Subcutaneous abdominal adipose tissue (tissue), 5 donors: ENCODE measurements around the gene DKK3.

Experiments used
- H3K27ac ChIP-seq: one replicate; pipeline ENCODE4 v1.7.0; 2013; ENCODE audit warnings: low read depth, mild to moderate bottlenecking, inconsistent platforms, low read length, moderate library complexity
- H3K27me3 ChIP-seq, 5 donors: one replicate each; pipeline ENCODE4 v1.7.0; 2013; ENCODE audit warnings: low read length in 5 of 5, inconsistent platforms in 1 of 5; ENCODE audit not compliant: control insufficient read depth in 5 of 5, insufficient read depth in 4 of 5
- H3K36me3 ChIP-seq, 5 donors: one replicate each; pipeline ENCODE4 v1.7.0; 2013; ENCODE audit warnings: low read length in 5 of 5; ENCODE audit not compliant: control insufficient read depth in 5 of 5, insufficient read depth in 5 of 5
- H3K4me1 ChIP-seq, 5 donors: one replicate each; pipeline ENCODE4 v1.7.0; 2013; ENCODE audit warnings: low read length in 5 of 5, mild to moderate bottlenecking in 3 of 5, moderate library complexity in 1 of 5; ENCODE audit not compliant: control insufficient read depth in 5 of 5, insufficient read depth in 5 of 5
- H3K4me3 ChIP-seq, 5 donors: one replicate each; pipeline ENCODE4 v1.7.0; 2013; ENCODE audit warnings: low read length in 5 of 5, low read depth in 1 of 5
- H3K9ac ChIP-seq, 5 donors: one replicate each; pipeline ENCODE4 v1.7.0; 2013; ENCODE audit warnings: low read length in 5 of 5, mild to moderate bottlenecking in 4 of 5, moderate library complexity in 3 of 5
- H3K9me3 ChIP-seq, 5 donors: one replicate each; pipeline ENCODE4 v1.7.0; 2013; ENCODE audit warnings: low read length in 5 of 5; ENCODE audit not compliant: control insufficient read depth in 5 of 5
- donor health status: healthy.
- donor health status: healthy.
- donor health status: healthy.
- donor health status: healthy.
- donor health status: healthy.

DKK3 gene

DNA sequence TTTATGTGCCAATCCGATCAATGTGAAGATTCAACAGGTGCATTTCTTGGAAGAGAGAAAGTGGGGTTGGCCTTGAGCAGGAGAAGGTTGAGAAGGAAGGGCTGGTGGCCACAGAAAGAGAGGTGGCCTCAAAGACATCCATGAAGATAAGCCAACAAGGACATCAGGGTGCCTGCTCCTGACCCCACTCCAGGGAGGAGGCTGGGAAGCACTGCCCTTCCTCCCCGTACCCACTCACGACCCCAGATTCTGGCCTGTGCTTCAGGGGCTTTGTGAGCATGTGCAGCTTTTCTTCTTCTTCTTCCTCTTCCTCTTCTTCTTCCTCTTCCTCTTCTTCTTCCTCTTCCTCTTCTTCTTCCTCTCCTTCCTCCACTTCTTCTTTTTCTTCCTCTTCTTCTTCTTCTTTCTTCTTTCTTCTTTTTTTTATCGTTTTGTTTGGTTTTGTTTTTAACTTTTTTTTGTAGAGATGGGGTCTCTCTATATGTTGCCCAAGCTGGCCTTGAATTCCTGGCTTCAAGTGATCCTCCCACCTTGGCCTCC, 30.3 kb downstream of the DKK3 start:
- H3K9me3 ChIP-seq = peaks cover 0 to 5% (median 4%) of the 10 kb centered on the region in 5 donors
- no peak overlapping the region for H3K27ac ChIP-seq
- H3K4me3 ChIP-seq = no peak overlapping the region
- no peak overlapping the region for H3K9ac ChIP-seq
- peaks cover 13 to 67% (median 43%) of the 10 kb centered on the region in 5 donors for H3K4me1 ChIP-seq
- no peaks in the 10 kb centered on the region for H3K36me3 ChIP-seq
- peaks cover 0 to 10% (median 5%) of the 10 kb centered on the region in 5 donors for H3K27me3 ChIP-seq

- Histone ChIP-seq H3K27me3 (peaks cover 0 to 10% (median 5%) of the 10 kb centered on the region in 5 donors), H3K36me3 (no peaks in the 10 kb centered on the region), H3K27ac (no peak overlapping the region), H3K9ac (no peak overlapping the region), H3K9me3 (peaks cover 0 to 5% (median 4%) of the 10 kb centered on the region in 5 donors), H3K4me1 (peaks cover 15 to 66% (median 46%) of the 10 kb centered on the region in 5 donors), H3K4me3 (no peak overlapping the region)
Measured at GRCh38 chr11:11977206-11977938, 31.1 kb downstream of the DKK3 start.

- Histone ChIP-seq H3K4me3 (no peak overlapping the region), H3K9ac (no peak overlapping the region), H3K27ac (no peak overlapping the region), H3K27me3 (peaks cover 0 to 9% (median 5%) of the 10 kb centered on the region in 5 donors), H3K36me3 (no peaks in the 10 kb centered on the region), H3K4me1 (peaks cover 15 to 66% (median 46%) of the 10 kb centered on the region in 5 donors), H3K9me3 (peaks cover 0 to 5% (median 4%) of the 10 kb centered on the region in 5 donors)
Measured at GRCh38 chr11:11976481-11977127, 31.8 kb downstream of the DKK3 start.

GRCh38 chr11:11975201-11976092, 33.0 kb downstream of the DKK3 start:
- H3K9ac ChIP-seq = no peak overlapping the region
- no peak overlapping the region for H3K27ac ChIP-seq
- H3K27me3 ChIP-seq = peaks cover 0 to 7% (median 3%) of the 10 kb centered on the region in 5 donors
- no peaks in the 10 kb centered on the region for H3K9me3 ChIP-seq
- no peak overlapping the region for H3K4me3 ChIP-seq
- H3K4me1 ChIP-seq = peaks cover 15 to 69% (median 48%) of the 10 kb centered on the region in 5 donors
- H3K36me3 ChIP-seq = no peaks in the 10 kb centered on the region

GRCh38 chr11:11973866-11974265, 34.6 kb downstream of the DKK3 start:
- Histone ChIP-seq H3K4me1 (peaks cover 13 to 70% (median 55%) of the 10 kb centered on the region in 5 donors), H3K9me3 (no peaks in the 10 kb centered on the region), H3K27ac (no peak overlapping the region), H3K27me3 (peaks cover 0 to 3% (median 1%) of the 10 kb centered on the region in 5 donors), H3K4me3 (no peak overlapping the region), H3K9ac (no peak overlapping the region), H3K36me3 (no peaks in the 10 kb centered on the region)

GRCh38 chr11:11973361-11973800, 35.0 kb downstream of the DKK3 start:
- Histone ChIP-seq H3K4me1 (peaks cover 14 to 70% (median 51%) of the 10 kb centered on the region in 5 donors), H3K9me3 (no peaks in the 10 kb centered on the region), H3K9ac (no peak overlapping the region), H3K27ac (no peak overlapping the region), H3K27me3 (peaks cover 0 to 3% (median 3%) of the 10 kb centered on the region in 5 donors), H3K36me3 (no peaks in the 10 kb centered on the region), H3K4me3 (peak overlapping the region in 1 of 5 donors; percentile 11)

GRCh38 chr11:11972730-11973341, 35.6 kb downstream of the DKK3 start:
- H3K9me3 ChIP-seq = no peaks in the 10 kb centered on the region
- H3K4me1 ChIP-seq = peaks cover 15 to 67% (median 48%) of the 10 kb centered on the region in 5 donors
- no peak overlapping the region for H3K4me3 ChIP-seq
- no peaks in the 10 kb centered on the region for H3K36me3 ChIP-seq
- no peak overlapping the region for H3K9ac ChIP-seq
- H3K27me3 ChIP-seq = peaks cover 0 to 5% (median 3%) of the 10 kb centered on the region in 5 donors
- no peak overlapping the region for H3K27ac ChIP-seq

DNA sequence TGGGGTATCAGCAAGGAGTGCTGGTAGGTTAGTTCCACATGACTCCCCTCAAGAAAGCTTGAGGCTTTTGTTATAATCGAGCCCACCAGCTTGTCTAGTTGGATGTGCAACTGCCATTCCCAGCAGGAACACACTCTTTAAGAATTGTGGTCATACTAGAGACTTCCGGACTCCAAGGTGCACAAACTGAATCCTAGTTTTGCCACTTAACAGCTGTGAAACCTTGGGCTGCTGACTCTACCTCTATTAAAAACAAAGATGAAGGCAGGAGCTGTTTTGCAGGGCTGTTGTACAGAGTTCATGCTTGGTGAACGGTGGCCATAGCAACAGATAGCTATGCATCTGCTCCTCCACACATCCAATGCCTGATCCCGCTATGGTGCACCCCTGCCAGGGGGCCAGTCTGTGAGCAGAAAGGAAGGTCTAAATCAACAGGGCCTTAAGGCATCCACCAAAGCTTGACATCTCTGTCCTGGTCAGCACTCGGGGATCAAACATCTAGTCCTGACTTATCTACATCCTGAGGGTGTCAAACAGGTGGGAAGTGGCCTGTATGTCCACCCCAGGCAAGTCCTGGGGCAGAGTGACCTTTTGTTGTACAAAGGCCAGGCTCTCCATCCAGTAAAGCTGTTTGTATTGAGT, 36.4 kb downstream of the DKK3 start:
- Histone ChIP-seq H3K9me3 (no peaks in the 10 kb centered on the region), H3K36me3 (no peaks in the 10 kb centered on the region), H3K4me1 (peaks cover 12 to 59% (median 41%) of the 10 kb centered on the region in 5 donors), H3K27ac (no peak overlapping the region), H3K4me3 (no peak overlapping the region), H3K9ac (no peak overlapping the region), H3K27me3 (peaks cover 0 to 5% (median 3%) of the 10 kb centered on the region in 5 donors)

- Histone ChIP-seq H3K27me3 (peaks cover 0 to 10% (median 5%) of the 10 kb centered on the region in 5 donors), H3K9ac (no peak overlapping the region), H3K27ac (no peak overlapping the region), H3K9me3 (no peaks in the 10 kb centered on the region), H3K4me3 (no peak overlapping the region), H3K36me3 (no peaks in the 10 kb centered on the region), H3K4me1 (peaks cover 11 to 44% (median 31%) of the 10 kb centered on the region in 5 donors)
Measured at GRCh38 chr11:11970556-11970955, 37.9 kb downstream of the DKK3 start.
